Measurements from ENCODE around the gene MYO3B. TPM values are rescaled to one million over a fixed set of nuclear protein-coding genes. Genes with fewer than 3 reads are reported as not detected.

Gene MYO3B
- total RNA-seq, 1 donor from 2014 or later, result not detected

DNA sequence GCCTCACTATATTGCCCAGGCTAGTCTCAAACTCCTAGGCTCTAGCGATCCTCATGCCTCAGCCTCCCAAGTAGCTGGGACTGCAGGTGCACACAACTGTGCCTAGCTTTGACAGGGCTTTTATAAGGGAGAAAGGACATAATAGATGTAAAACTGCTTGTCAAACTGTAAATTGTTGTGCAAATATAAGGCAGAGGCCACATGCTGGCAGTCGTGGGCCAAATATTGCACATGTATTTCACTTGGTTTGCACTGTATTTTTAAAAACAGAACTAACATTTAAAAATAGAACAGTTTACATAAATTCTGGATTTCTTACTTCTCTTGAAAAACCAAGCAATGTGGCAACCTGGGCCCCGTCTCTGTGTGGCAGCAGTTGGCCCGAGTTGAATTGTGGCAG, 31.2 kb upstream of the MYO3B start:
- no peaks in the 10 kb centered on the region for H3K27me3 Mint-ChIP-seq (ENCODE audit: low read depth)
- H3K36me3 Mint-ChIP-seq (ENCODE audit: low read depth), result no peaks in the 10 kb centered on the region
- DNase-seq (ENCODE audit: low read depth, low spot score), result no peak
- no peak overlapping the region for H3K27ac Mint-ChIP-seq (ENCODE audit: unreplicated experiment)
- H3K9me3 Mint-ChIP-seq, result no peaks in the 10 kb centered on the region
- H3K4me1 Mint-ChIP-seq, result no peaks in the 10 kb centered on the region
- no peak overlapping the region for H3K4me3 Mint-ChIP-seq
- TF ChIP-seq, protein P1, sequence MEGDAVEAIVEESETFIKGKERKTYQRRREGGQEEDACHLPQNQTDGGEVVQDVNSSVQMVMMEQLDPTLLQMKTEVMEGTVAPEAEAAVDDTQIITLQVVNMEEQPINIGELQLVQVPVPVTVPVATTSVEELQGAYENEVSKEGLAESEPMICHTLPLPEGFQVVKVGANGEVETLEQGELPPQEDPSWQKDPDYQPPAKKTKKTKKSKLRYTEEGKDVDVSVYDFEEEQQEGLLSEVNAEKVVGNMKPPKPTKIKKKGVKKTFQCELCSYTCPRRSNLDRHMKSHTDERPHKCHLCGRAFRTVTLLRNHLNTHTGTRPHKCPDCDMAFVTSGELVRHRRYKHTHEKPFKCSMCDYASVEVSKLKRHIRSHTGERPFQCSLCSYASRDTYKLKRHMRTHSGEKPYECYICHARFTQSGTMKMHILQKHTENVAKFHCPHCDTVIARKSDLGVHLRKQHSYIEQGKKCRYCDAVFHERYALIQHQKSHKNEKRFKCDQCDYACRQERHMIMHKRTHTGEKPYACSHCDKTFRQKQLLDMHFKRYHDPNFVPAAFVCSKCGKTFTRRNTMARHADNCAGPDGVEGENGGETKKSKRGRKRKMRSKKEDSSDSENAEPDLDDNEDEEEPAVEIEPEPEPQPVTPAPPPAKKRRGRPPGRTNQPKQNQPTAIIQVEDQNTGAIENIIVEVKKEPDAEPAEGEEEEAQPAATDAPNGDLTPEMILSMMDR (conservative IDR thresholded peaks at IDR 0.05), result no peak

DNA sequence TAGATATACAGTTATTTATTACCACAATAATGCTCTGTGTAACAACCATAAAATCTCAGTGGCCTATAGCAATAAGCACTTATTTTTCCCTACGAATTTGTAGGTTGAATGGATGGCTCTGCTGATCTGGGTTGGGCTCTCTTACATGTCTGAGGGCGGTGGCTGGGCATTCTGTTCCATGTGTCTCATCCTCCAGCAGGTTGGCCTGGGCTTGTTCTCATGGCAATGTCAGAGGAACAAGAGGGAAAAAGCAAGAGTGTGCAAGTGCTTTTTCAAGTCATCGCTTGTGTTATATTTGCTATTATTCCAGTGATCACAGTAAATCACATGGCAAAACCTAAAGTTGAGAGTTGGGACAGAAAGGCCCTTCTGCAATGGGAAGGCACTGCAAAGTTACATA, 30.4 kb upstream of the MYO3B start:
- no peak for DNase-seq (ENCODE audit: low read depth, low spot score)
- TF ChIP-seq, protein P1 (conservative IDR thresholded peaks at IDR 0.05), result no peak
- Mint-ChIP-seq H3K4me3 (no peak overlapping the region), H3K27ac (ENCODE audit: unreplicated experiment) (no peak overlapping the region), H3K9me3 (no peaks in the 10 kb centered on the region), H3K36me3 (ENCODE audit: low read depth) (no peaks in the 10 kb centered on the region), H3K27me3 (ENCODE audit: low read depth) (no peaks in the 10 kb centered on the region), H3K4me1 (no peaks in the 10 kb centered on the region)

GRCh38 chr2:170148161-170148560, 29.8 kb upstream of the MYO3B start:
- no peaks in the 10 kb centered on the region for H3K9me3 Mint-ChIP-seq
- H3K4me1 Mint-ChIP-seq, result no peaks in the 10 kb centered on the region
- no peak overlapping the region for H3K4me3 Mint-ChIP-seq
- no peak overlapping the region for H3K27ac Mint-ChIP-seq (ENCODE audit: unreplicated experiment)
- H3K27me3 Mint-ChIP-seq (ENCODE audit: low read depth), result no peaks in the 10 kb centered on the region
- DNase-seq (ENCODE audit: low read depth, low spot score), result no peak
- H3K36me3 Mint-ChIP-seq (ENCODE audit: low read depth), result no peaks in the 10 kb centered on the region
- TF ChIP-seq, protein P1 (conservative IDR thresholded peaks at IDR 0.05), result no peak

- H3K4me1 Mint-ChIP-seq, result peaks cover 6% of the 10 kb centered on the region
- no peaks in the 10 kb centered on the region for H3K27me3 Mint-ChIP-seq (ENCODE audit: low read depth)
- no peak overlapping the region for H3K4me3 Mint-ChIP-seq
- no peak for DNase-seq (ENCODE audit: low read depth, low spot score)
- no peak overlapping the region for H3K27ac Mint-ChIP-seq (ENCODE audit: unreplicated experiment)
- no peaks in the 10 kb centered on the region for H3K36me3 Mint-ChIP-seq (ENCODE audit: low read depth)
- TF ChIP-seq, protein P1 (conservative IDR thresholded peaks at IDR 0.05), result no peak
- H3K9me3 Mint-ChIP-seq, result no peaks in the 10 kb centered on the region
Measured at GRCh38 chr2:170152421-170152820, 25.5 kb upstream of the MYO3B start.

DNA sequence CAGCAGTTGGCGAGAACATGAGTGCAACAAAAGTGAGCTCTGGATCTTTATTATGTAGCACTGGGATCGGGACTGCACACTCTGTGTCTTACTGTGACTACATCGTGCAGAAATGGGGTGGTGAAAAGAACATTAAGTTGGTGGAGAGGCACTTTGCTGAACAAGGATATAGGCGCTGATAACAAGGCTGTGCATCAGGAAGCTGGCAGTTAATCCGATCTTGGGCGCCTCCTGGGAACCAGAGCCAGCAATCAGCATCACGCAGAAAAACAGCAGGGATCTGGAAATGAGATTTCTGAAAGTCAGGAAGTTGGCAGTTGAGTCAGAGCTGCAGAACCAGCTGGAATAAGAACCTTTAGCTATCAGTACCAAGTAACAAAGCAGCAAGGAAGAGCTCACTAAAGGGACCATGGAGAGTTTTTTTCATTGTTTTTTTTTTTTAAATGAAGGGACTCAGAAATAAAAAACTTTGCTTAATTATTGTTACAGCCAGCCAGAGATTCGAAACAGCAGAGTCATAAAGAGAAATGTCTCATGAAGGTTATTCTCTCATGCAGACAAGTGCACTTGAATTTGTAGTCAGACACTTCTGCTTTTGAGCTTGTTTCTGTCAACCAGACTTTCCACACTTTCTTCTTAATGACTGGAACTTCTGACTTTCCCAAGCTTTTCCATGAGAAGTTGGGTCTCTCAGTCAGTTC, 22.8 kb upstream of the MYO3B start:
- H3K4me1 Mint-ChIP-seq, result peaks cover 6% of the 10 kb centered on the region
- no peak overlapping the region for H3K27ac Mint-ChIP-seq (ENCODE audit: unreplicated experiment)
- H3K36me3 Mint-ChIP-seq (ENCODE audit: low read depth), result no peaks in the 10 kb centered on the region
- H3K4me3 Mint-ChIP-seq, result no peak overlapping the region
- no peaks in the 10 kb centered on the region for H3K9me3 Mint-ChIP-seq
- no peak for DNase-seq (ENCODE audit: low read depth, low spot score)
- TF ChIP-seq, protein P1 (conservative IDR thresholded peaks at IDR 0.05), result no peak
- H3K27me3 Mint-ChIP-seq (ENCODE audit: low read depth), result no peaks in the 10 kb centered on the region

All from neural crest cell (in vitro differentiated cells).